Fibroblast of lung (primary cell): ENCODE measurements around the gene IGF2BP2.

Source experiments
- CTCF ChIP-seq, 2 donors: IDR thresholded peaks in 1 of 2; conservative IDR thresholded peaks in 1 of 2; 1 replicate in 1 of 2; 2 replicates in 1 of 2; pipeline ENCODE4 v1.5.1; 2011 to 2012; ENCODE audit warnings: low read length in 2 of 2, control low read depth in 1 of 2, inconsistent platforms in 1 of 2, low read depth in 1 of 2, mild to moderate bottlenecking in 1 of 2
- EZH2 ChIP-seq: IDR thresholded peaks from 2 replicates; pipeline ENCODE4 v1.5.1; 2012; ENCODE audit warnings: low read length, control low read depth, mild to moderate bottlenecking; ENCODE audit errors: missing control alignments

- no peak for TF ChIP-seq CTCF (conservative IDR thresholded peaks at IDR 0.05 in 1 of 2, IDR thresholded peaks at IDR 0.05 in 1 of 2; ENCODE audit: low read depth in 1 of 2, low read length in 2 of 2)
- TF ChIP-seq EZH2 = no peak
Measured at GRCh38 chr3:185867650-185868049, 42.8 kb upstream of the IGF2BP2 start.
